H1 (cell line): Measurements from ENCODE around the gene RASGRP4. TPM values are rescaled to one million over a fixed set of nuclear protein-coding genes. Genes with fewer than 3 reads are reported as not detected.

Experiments
- CTCF ChIA-PET: fragments of 300-600 bp; sonication (Branson Sonifier 250); formaldehyde crosslinking; loops from one replicate; lab custom pipeline; 2021; ENCODE audit not compliant: partially characterized antibody; lab: Charles Lee
- POLR2A ChIA-PET: fragments of 300-600 bp; sonication (Branson Sonifier 250); formaldehyde crosslinking; loops from one replicate; lab custom pipeline; 2021; ENCODE audit warnings: inconsistent platforms; ENCODE audit not compliant: partially characterized antibody; lab: Charles Lee
- DNase-seq, 2 experiments: peaks; one replicate each; pipeline versions ENCODE4 v3.0.0 to v3.0.0-alpha.2; 2010 to 2022; ENCODE audit warnings: low spot score in 2 of 2, low read depth in 1 of 2, mixed read lengths in 1 of 2
- FAIRE-seq: peaks from 2 replicates; lab custom pipeline; 2011; peaks lifted over from hg19 to GRCh38; lab: Jason Lieb, UNC
- H2AFZ ChIP-seq: 2 replicates; pipeline ENCODE4 v1.8.1; 2012; ENCODE audit warnings: low read length, inconsistent platforms
- H2AK5ac ChIP-seq: 2 replicates; pipeline ENCODE4 v1.6.1; 2013; ENCODE audit warnings: low read depth, low read length
- H2BK120ac ChIP-seq: replicated peaks from 2 replicates; pipeline ENCODE3; 2013; ENCODE audit warnings: low read depth, low read length, inconsistent platforms
- H2BK12ac ChIP-seq: 2 replicates; pipeline ENCODE4 v1.6.1; 2013; ENCODE audit warnings: low read depth, low read length
- H2BK15ac ChIP-seq: 2 replicates; pipeline ENCODE4 v1.6.1; 2013; ENCODE audit warnings: low read length
- H2BK20ac ChIP-seq: 2 replicates; pipeline ENCODE4 v1.6.1; 2013; ENCODE audit warnings: low read length
- H2BK5ac ChIP-seq: 2 replicates; pipeline ENCODE4 v1.6.1; 2013; ENCODE audit warnings: low read depth, low read length
- H3K14ac ChIP-seq: 2 replicates; pipeline ENCODE4 v1.6.1; 2013; ENCODE audit warnings: inconsistent platforms; ENCODE audit not compliant: insufficient read length
- H3K18ac ChIP-seq: 2 replicates; pipeline ENCODE4 v1.6.1; 2013; ENCODE audit warnings: low read length; ENCODE audit errors: extremely low read depth
- H3K23ac ChIP-seq: 2 replicates; pipeline ENCODE4 v1.6.1; 2013; ENCODE audit warnings: inconsistent platforms; ENCODE audit not compliant: insufficient read length
- H3K23me2 ChIP-seq: 2 replicates; pipeline ENCODE4 v1.6.1; 2013; ENCODE audit warnings: low read depth, low read length
- H3K27ac ChIP-seq: 2 replicates; pipeline ENCODE4 v1.6.1; 2011; ENCODE audit warnings: low read depth, low read length, inconsistent platforms
- H3K27me3 ChIP-seq, 4 experiments: replicated peaks in 1 of 4; 1 replicate in 1 of 4; 2 replicates in 3 of 4; pipeline versions ENCODE4 v1.6.1 to v1.8.1; 2011 to 2013; ENCODE audit warnings: low read length in 3 of 4, mild to moderate bottlenecking in 3 of 4, inconsistent platforms in 2 of 4, mixed read lengths in 2 of 4, moderate library complexity in 1 of 4; ENCODE audit not compliant: control insufficient read depth in 3 of 4, insufficient read depth in 3 of 4; ENCODE audit errors: extremely low read depth in 1 of 4
- H3K36me3 ChIP-seq, 4 experiments: 2 replicates each; pipeline versions ENCODE4 v1.6.1 to v1.8.1; 2011 to 2013; ENCODE audit warnings: mild to moderate bottlenecking in 4 of 4, low read length in 3 of 4, moderate library complexity in 2 of 4, control low read depth in 1 of 4, inconsistent platforms in 1 of 4; ENCODE audit not compliant: insufficient read depth in 4 of 4, control insufficient read depth in 2 of 4
- H3K4ac ChIP-seq: replicated peaks from 2 replicates; pipeline ENCODE3; 2013; ENCODE audit warnings: low read length, low read depth, mixed read lengths, inconsistent platforms; ENCODE audit not compliant: insufficient read length
- H3K4me1 ChIP-seq, 4 experiments: replicated peaks in 1 of 4; 1 replicate in 1 of 4; 2 replicates in 3 of 4; pipeline versions ENCODE4 v1.6.1 to v1.8.1; 2011 to 2013; ENCODE audit warnings: low read length in 3 of 4, inconsistent platforms in 2 of 4, mixed read lengths in 1 of 4; ENCODE audit not compliant: insufficient read depth in 4 of 4, control insufficient read depth in 3 of 4
- H3K4me2 ChIP-seq, 2 experiments: 2 replicates each; pipeline versions ENCODE4 v1.6.1 to v1.8.1; 2011 to 2013; ENCODE audit warnings: low read depth in 2 of 2, low read length in 2 of 2, control low read depth in 1 of 2, inconsistent platforms in 1 of 2, mild to moderate bottlenecking in 1 of 2; ENCODE audit not compliant: insufficient read depth in 1 of 2
- H3K4me3 ChIP-seq, 4 experiments: fragments of 200-600, 300-600 bp in 1 of 4; sonication (generic), shearing (Covaris generic), sonication (Bioruptor Twin) in 1 of 4; 2 replicates each; pipeline versions ENCODE4 v1.5.1 to v1.8.1; 2011 to 2016; ENCODE audit warnings: low read length in 4 of 4, low read depth in 3 of 4, control low read depth in 2 of 4, inconsistent platforms in 2 of 4, mild to moderate bottlenecking in 2 of 4, mixed read lengths in 1 of 4, moderate library complexity in 1 of 4; ENCODE audit not compliant: insufficient read depth in 2 of 4; ENCODE audit errors: extremely low read depth in 1 of 4
- H3K56ac ChIP-seq: replicated peaks from 2 replicates; pipeline ENCODE3; 2013; ENCODE audit warnings: low read depth, mild to moderate bottlenecking, mixed read lengths, low read length, inconsistent platforms; ENCODE audit not compliant: insufficient read length
- H3K79me1 ChIP-seq: 2 replicates; pipeline ENCODE4 v1.6.1; 2013; ENCODE audit warnings: low read depth, low read length, control low read depth
- H3K79me2 ChIP-seq, 2 experiments: 2 replicates each; pipeline versions ENCODE4 v1.6.1 to v1.8.1; 2012 to 2013; ENCODE audit warnings: low read length in 2 of 2, mild to moderate bottlenecking in 2 of 2, inconsistent platforms in 1 of 2; ENCODE audit not compliant: insufficient read depth in 2 of 2, control insufficient read depth in 1 of 2
- H3K9ac ChIP-seq, 4 experiments: replicated peaks in 1 of 4; 1 replicate in 1 of 4; 2 replicates in 3 of 4; pipeline versions ENCODE4 v1.6.1 to v1.8.1; 2011 to 2013; ENCODE audit warnings: low read depth in 3 of 4, low read length in 3 of 4, control low read depth in 2 of 4, mild to moderate bottlenecking in 2 of 4, moderate library complexity in 2 of 4, inconsistent platforms in 1 of 4; ENCODE audit errors: extremely low read depth in 1 of 4
- H3K9me3 ChIP-seq, 2 experiments: 2 replicates each; pipeline versions ENCODE4 v1.6.1 to v1.8.1; 2012 to 2013; ENCODE audit warnings: mild to moderate bottlenecking in 2 of 2, moderate library complexity in 2 of 2, control low read depth in 1 of 2, inconsistent platforms in 1 of 2, low read depth in 1 of 2, low read length in 1 of 2, mixed read lengths in 1 of 2; ENCODE audit not compliant: insufficient read depth in 2 of 2
- H4K20me1 ChIP-seq, 2 experiments: replicated peaks in 1 of 2; 2 replicates each; pipeline versions ENCODE3 to v1.8.1; 2011 to 2013; ENCODE audit warnings: inconsistent platforms in 2 of 2, low read length in 2 of 2, mild to moderate bottlenecking in 1 of 2; ENCODE audit not compliant: insufficient read depth in 2 of 2, control insufficient read depth in 1 of 2
- H4K5ac ChIP-seq: 2 replicates; pipeline ENCODE4 v1.6.1; 2013; ENCODE audit warnings: low read length, low read depth, mixed read lengths, inconsistent platforms; ENCODE audit not compliant: insufficient read length
- H4K8ac ChIP-seq: 2 replicates; pipeline ENCODE4 v1.8.0; 2013; ENCODE audit warnings: mild to moderate bottlenecking, moderate library complexity, low read length, inconsistent platforms; ENCODE audit not compliant: insufficient read depth; ENCODE audit errors: extremely low read depth
- H4K91ac ChIP-seq: replicated peaks from 2 replicates; pipeline ENCODE3; 2013; ENCODE audit warnings: low read length, mixed read lengths, inconsistent platforms; ENCODE audit not compliant: insufficient read length
- GABPA ChIP-seq: IDR thresholded peaks from 2 replicates; pipeline ENCODE4 v1.6.1; 2011; ENCODE audit warnings: mild to moderate bottlenecking, low read length, moderate library complexity, borderline replicate concordance; ENCODE audit not compliant: insufficient read depth
- ZNF274 ChIP-seq: IDR thresholded peaks from 2 replicates; pipeline ENCODE4 v1.7.0; 2012; ENCODE audit warnings: low read length, borderline replicate concordance; ENCODE audit errors: extremely low read depth
- WGBS, 2 experiments: shearing (Covaris generic) in 1 of 2; methylation state at CpG; one replicate each; pipeline versions ENCODE4 v1.1.6 to v1.1.7; 2013 to 2015; ENCODE audit warnings: low lambda C conversion rate in 2 of 2, mixed read lengths in 2 of 2, inconsistent platforms in 1 of 2, low coverage in 1 of 2, missing lambda C conversion rate in 1 of 2; ENCODE audit not compliant: insufficient replicate concordance in 2 of 2, insufficient coverage in 1 of 2, insufficient read length in 1 of 2; ENCODE audit errors: extremely low coverage in 1 of 2, missing lambda C conversion rate in 1 of 2; 5-methylcytosine and 5-hydroxymethylcytosine counted together
- polyA plus RNA-seq, 7 experiments: library from polyadenylated mRNA; depleted of rRNA in 3 of 7; stranded (reverse) in 5 of 7; unstranded in 2 of 7; fragments of >200 nt in 5 of 7; fragments of 200-250 nt in 2 of 7; gene quantifications; 1 replicate in 5 of 7; 2 replicates in 1 of 7; 4 replicates in 1 of 7; pipeline versions ENCODE4 v1.2.1 to v1.2.3, GENCODE V29; 2011 to 2013; ENCODE audit warnings: missing spikeins in 2 of 7, mixed read lengths in 2 of 7
- total RNA-seq: library from RNA; stranded (reverse); fragmentation: NEBNext Ultra II Directional; extraction: Animal tissue kit (Norgen Biotek cat#: 25700); gene quantifications from 2 replicates; pipeline ENCODE4 v1.2.1, GENCODE V29; 2021

Gene RASGRP4
- total and polyA plus RNA-seq, 2 of the 8 experiments (the other 6 are each of a cell fraction or from before 2014, with no cell fraction given): 1.9 to 3.1 TPM

DNA sequence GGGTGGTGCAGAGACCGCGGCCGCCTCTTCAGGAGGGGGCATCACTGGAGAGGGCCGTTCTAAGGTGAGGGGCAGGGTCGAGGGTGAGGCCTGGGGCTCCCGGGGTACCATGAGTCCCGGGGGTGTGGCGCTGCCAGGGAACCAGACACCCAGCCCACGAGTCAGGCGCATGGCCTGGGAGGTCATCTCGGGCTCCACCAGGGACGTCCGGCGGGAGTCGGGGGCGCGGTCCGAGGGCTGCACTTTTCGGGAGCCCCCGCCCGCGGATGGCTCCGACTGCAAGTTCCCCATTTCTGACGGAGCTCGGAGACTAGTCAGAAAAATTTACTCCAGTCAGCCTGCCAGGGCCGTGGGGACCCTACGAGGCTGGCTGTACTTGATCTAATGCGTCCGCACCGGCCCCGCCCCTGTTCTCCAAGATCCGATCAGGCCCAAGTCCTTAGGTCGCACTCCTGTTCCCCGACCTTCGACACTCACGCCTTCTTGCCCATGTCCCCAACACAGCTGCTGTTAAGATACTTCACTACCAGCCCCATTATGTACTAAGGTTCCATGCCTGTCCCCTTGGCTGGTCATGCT is 39.0 kb downstream of the RASGRP4 start:
- Histone ChIP-seq H3K18ac (no peak overlapping the region), H3K23ac (no peak overlapping the region), H4K5ac (peak overlapping the region; percentile 38), H3K79me1 (peaks cover 4% of the 10 kb centered on the region; the same call in 1 of the 2 replicates), H2BK12ac (0 out of 2 replicates have a peak overlapping the region, but pooled peaks have one; percentile 33), H3K27me3 (no peaks in the 10 kb centered on the region), H4K20me1 (peaks cover 0 to 13% of the 10 kb centered on the region in 2 experiments), H2BK20ac (no peak overlapping the region), H3K9me3 (no peaks in the 10 kb centered on the region), H2AK5ac (no peak overlapping the region), H3K4me2 (peak overlapping the region; percentile 82 to 92), H3K56ac (no peak overlapping the region), H4K8ac (no peak overlapping the region), H3K4me1 (peaks cover 7 to 23% (median 14%) of the 10 kb centered on the region in 4 experiments), H3K4me3 (peak overlapping the region; percentile 44 to 95 (median 74)), H2AFZ (no peak overlapping the region), H3K23me2 (peaks cover 12% of the 10 kb centered on the region), H3K9ac (peak overlapping the region in 1 of 4 experiments; percentile 53; a peak in 2 of 7 replicates), H3K27ac (no peak overlapping the region), H3K36me3 (peaks cover 0 to 13% (median 7%) of the 10 kb centered on the region in 4 experiments; a peak in 5 of 8 replicates), H3K4ac (no peak overlapping the region), H2BK5ac (no peak overlapping the region), H2BK120ac (no peak overlapping the region), H4K91ac (no peak overlapping the region), H3K79me2 (peaks cover 0 to 7% of the 10 kb centered on the region in 2 experiments; a peak in 2 of 4 replicates), H3K14ac (no peak overlapping the region), H2BK15ac (peak overlapping the region; percentile 72; the same call in 1 of the 2 replicates)
- DNase-seq: no peak
- CTCF ChIA-PET: interaction anchor here (0.7 to 1.1 kb wide), 5 partner anchors 26 to 154 kb away, joined by 3 read pairs; partner anchors contain the start of gene PPP1R14A
- POLR2A ChIA-PET: interaction anchor here (1.0 to 4.3 kb wide), 8 partner anchors 12 to 134 kb away, joined by 3 to 38 read pairs (median 3); partner anchors contain the start of genes FAM98C and PSMD8
- peak; percentile 30; the same call in 1 of the 2 replicates for TF ChIP-seq GABPA
- TF ChIP-seq ZNF274: no peak
- 64% methylated on average over 30 of the region's 36 CpGs; no CpG with 5 or more reads in 1 of the 2 experiments for WGBS, 2 experiments
- no peak for FAIRE-seq
